Left cardiac atrium (tissue), 4 donors: ENCODE measurements around the gene TMEM145. TPM values are rescaled to one million over a fixed set of nuclear protein-coding genes. Genes with fewer than 3 reads are reported as not detected.

Experiments used
- ATAC-seq, 2 donors: fragments of 200-7000 bp; cut with Tn5 transposase; one replicate each; pipeline ENCODE4 v1.9.1; 2020; ENCODE audit warnings: mild to moderate bottlenecking in 2 of 2, moderate library complexity in 2 of 2
- DNase-seq: peaks from one replicate; pipeline ENCODE4 v3.0.0-alpha.2; 2020
- intact Hi-C, 2 donors: fragments of 100-400 bp; cut with DNase I; formaldehyde crosslinking; loops; one replicate each; pipeline versions ENCODE4 v1.14.1 to v1.15.1; 2022 to 2023
- total RNA-seq, 2 donors: library from RNA; stranded (reverse); fragmentation: NEBNext Ultra II Directional; extraction: Animal tissue kit (Norgen Biotek cat#: 25700); gene quantifications; one replicate each; pipeline ENCODE4 v1.2.1, GENCODE V29; 2021
- donor health status: DM: no; HTN: yes; CAD: no.
- donor health status: DM: no; HTN: yes; CAD: no; lungs with severe emphysema.
- donor health status: DM: yes; HTN: yes; CAD: no.
- donor health status: Dilated cardiomyopathy.

TMEM145 gene
- total RNA-seq, 2 donors from 2014 or later: 0.50 to 1.4 TPM

DNA sequence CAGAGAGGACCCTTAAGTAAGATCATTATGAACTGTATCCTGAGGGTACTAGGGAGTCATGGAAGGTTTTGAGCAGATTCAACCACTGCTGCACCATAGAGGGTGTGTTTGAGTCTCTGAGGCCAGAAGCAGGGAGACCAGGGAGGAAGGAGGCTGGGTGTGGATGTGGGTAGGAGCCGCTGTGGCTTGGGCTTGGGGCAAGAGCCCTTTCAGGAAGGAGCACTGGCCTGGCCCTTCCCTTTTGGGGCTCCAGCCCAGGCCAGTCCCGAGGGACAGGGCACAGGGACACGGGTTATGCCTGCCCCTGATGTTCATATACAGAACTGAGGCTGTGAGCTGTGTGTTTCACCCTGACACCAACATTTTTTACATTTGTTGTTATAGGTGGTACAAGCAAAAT is 36.8 kb upstream of the TMEM145 start:
- DNase-seq (no peak), ATAC-seq (no peak)
- intact Hi-C loops: no loop called here

DNA sequence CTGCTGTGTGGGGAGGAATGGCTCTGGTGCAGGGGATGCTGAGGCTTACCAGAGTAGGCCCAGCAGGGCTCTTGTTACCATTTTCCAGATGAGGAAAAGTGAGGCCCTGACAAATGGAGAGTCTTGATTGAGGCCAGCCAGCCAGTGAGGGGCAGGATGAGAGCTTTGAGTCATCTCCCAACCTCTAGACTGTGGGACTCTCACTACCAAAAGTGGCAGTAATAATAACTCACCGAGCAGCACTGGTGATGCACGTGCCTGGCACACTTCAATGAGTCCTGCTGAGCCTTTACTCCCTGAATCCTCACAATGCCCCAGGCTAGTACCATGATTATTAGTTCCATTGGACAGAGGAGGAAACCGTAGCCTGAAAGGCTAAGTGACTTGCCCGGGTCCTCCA is 36.3 kb upstream of the TMEM145 start:
- DNase-seq: no peak
- intact Hi-C loops: no loop called here

DNA sequence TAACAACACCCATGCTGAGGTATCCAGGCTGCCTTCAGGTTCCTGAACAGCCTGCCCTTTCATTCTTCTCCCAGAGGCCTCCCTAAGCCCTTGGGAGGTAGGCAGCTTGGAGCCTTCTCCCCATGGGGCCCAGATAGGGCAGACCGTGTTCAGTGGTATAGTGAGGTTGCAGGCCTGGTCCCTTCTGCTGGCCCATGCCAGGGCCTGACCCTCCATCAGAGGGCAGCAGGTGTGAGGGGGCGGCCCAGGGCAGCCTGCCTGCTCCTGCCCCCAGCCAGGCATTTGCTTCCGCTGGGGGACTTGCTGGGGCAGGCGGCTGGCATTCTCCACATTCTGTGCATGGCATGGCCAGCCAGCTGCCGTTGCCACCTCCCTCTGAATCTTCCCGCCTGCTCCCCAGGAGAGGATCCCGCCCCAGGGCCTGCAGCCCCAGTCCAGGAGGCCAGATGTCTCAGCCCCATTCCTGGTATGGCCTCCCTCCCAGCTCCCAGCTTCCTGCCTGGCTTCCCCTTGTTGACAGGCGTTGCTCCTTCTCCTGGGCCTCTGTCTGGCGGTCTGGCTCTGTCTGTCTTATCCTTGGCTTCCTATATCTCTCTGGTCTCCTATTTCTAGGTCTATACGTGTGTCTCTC is 35.2 kb upstream of the TMEM145 start:
- ATAC-seq: no peak
- intact Hi-C loops: loop anchor here in 1 of 2 donors (2.0 kb wide), 1 partner anchor 33 kb away; no protein-coding TSS in a partner anchor
- no peak for DNase-seq

More for the DNA sequence above, 36.3 kb upstream of the TMEM145 start:
- ATAC-seq: no peak

DNA sequence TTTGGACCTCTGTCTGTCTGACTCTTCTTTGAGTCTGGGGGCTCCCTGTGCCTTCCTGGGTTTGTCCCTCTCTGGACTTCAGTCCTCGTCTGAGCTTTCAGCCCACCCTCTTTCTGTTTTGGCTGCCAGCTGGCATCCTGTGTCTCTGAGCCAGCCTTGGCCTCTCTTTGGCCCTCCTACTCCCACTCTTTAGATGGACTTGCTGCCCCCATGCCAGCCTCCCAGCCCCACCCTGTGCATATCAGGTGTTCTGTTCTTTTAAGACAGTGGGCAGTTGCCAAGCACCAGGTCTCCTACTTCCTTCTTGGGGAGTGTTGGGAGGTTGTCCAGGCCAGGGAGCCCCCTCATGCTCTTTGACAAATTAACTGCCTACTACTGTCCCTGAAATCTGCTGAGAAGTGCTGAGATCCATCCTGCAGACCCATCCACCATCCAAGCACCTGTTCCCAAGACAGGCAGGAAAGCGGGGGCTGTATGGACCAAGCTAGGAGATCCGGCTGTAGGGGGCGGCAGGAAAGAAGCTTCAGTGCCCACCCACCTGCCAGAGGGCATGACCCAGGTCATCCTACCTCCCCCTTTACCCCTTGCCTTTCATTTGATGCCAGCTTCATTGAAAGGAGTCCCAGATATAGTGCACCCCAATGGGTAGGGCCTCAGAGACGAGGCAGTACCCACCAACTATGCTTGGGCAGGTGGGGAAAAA is 34.5 kb upstream of the TMEM145 start:
- ATAC-seq: no peak
- DNase-seq: no peak
- intact Hi-C loops: loop anchor here in 1 of 2 donors (2.0 kb wide), 1 partner anchor 34 kb away; no protein-coding TSS in a partner anchor

DNA sequence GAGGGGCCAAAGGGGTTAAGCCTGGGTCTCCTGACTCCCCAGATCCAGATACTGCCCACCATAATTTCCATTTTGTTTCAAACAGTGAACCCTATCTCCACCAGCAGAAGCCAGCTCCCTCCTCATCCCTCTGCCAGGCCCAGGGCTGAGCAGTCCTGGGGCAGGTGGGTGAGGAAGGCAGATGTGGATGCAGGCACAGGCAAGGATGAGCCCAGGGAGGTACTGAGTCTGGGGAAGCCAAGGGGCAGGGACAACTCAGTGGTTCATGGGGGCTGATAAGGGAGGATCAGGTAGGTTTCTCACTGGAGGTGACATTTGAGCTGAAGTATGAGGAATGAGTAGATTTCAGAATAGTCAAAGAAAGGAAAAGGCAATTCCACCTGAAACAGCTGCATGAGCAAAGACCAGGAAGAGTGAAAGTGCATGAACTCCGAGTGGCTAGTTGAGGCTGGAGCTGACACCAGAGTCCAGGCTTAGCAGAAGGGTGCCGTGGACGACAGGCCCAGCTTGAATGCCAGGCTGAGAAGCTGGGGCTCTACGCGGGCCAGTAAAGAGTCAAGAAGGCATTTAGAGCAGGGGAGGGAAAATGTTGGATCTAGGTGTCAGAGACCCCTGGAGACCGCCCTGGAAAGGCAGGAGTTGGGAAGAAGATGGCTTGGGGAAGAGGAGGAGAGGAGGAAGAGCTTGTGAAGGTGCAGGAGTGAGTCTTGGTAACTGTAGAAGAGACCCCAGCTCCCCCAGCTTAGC is 33.8 kb upstream of the TMEM145 start:
- intact Hi-C loops: loop anchor here in 1 of 2 donors (2.0 kb wide), 1 partner anchor 35 kb away; no protein-coding TSS in a partner anchor
- DNase-seq (no peak), ATAC-seq (no peak)

DNA sequence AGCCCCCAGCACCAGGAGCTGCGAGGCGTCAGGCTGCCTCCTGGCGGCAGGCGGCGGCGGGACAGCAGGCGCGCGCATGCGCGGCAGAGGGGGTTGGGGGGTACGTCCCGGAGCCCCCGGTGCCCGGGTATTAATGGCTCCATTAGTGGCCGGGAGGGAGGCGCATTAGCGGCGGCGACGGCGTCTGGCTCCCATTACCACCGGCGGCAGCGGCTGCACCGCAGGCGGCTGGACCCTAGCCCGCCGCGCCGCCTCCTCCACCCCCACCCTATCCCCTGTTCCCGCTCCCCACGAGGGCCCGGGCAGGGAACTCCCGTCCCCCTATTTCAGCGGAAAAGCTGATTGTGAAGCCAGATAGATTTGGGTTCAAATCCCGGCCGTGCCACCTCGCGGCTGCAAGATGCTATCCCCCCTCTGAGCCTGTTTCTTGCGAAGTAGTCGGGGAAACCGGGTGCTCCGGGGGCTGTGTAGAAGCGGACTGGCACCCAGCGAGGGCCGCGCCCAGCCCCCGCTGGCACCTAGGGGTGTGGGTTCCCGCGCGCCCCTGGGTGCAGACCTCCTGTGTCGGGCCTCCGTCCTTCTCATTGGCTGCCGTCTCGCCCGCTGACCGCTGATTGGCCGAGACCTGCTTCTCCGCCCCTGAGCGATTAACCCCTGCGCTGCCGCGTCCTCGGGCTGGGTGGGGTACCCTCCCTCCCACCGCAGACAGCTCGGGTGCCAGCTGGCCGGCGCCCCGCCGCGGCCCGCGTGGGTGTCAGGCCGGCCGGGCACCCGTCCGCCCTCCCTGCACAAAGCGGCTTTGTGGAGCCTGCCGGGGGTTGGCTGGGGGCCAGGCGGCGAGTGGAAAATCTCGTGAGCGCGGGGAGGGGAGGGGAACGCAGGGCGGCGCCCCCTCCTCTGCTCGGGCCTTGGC is 33.0 kb upstream of the TMEM145 start:
- intact Hi-C loops: loop anchor here in 1 of 2 donors (2.0 kb wide), 1 partner anchor 35 kb away; no protein-coding TSS in a partner anchor
- ATAC-seq (peak; percentile 69 to 78), DNase-seq (peak; percentile 96)

DNA sequence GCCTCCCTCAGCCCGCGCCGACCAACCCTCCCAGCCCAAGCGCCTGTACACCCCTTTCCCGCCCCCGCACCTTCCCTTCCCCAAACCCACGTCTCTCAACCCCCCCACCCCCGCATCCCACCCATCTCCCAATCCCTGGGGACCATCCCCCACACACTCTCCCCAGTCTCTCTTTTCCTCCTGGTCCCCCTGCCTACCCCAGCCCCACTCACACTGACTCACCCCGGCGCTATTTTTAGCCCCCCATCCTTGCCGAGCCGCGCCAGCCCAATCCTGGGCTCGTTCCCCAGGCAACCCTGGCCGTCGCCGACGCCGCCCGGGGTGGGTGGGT is 32.3 kb upstream of the TMEM145 start:
- no peak for DNase-seq
- peak; percentile 17 to 50 for ATAC-seq
- intact Hi-C loops: no loop called here

DNA sequence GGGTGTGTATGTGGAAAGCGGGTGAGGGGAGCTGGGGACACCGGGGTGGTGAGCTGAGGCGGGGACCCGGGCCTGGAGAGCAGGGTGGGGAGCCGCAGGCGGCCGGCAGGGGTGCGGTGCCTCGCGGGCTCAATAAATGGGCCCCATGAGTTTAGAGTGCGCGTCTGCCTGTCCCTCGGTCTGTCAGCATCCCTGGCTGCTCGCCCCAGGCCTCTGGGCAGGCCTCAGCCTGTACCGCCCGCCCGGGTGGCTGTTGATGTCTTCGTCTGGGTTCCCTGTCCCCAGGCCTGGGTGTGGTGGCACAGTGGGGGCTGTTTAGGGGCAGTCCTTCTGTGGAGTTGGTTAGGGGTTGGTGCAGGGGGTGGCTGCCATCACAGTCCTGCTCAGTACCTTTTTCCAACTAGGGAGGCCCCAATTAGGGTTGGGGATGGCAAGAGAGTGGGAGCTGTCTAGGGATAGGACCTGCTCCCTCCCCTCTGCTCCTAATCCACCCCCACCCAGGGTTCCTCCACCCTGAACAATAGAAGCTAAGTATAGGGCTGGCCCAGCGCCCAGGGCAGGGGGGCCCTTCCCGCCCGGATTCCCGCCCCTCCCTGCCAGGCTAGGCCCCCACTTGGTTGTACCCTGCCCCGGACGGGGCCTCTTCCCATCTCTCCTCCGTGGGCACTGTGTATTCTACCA is 31.8 kb upstream of the TMEM145 start:
- peak; percentile 74 for DNase-seq
- intact Hi-C loops: no loop called here
- peak in 1 of 2 donors; percentile 0 for ATAC-seq

DNA sequence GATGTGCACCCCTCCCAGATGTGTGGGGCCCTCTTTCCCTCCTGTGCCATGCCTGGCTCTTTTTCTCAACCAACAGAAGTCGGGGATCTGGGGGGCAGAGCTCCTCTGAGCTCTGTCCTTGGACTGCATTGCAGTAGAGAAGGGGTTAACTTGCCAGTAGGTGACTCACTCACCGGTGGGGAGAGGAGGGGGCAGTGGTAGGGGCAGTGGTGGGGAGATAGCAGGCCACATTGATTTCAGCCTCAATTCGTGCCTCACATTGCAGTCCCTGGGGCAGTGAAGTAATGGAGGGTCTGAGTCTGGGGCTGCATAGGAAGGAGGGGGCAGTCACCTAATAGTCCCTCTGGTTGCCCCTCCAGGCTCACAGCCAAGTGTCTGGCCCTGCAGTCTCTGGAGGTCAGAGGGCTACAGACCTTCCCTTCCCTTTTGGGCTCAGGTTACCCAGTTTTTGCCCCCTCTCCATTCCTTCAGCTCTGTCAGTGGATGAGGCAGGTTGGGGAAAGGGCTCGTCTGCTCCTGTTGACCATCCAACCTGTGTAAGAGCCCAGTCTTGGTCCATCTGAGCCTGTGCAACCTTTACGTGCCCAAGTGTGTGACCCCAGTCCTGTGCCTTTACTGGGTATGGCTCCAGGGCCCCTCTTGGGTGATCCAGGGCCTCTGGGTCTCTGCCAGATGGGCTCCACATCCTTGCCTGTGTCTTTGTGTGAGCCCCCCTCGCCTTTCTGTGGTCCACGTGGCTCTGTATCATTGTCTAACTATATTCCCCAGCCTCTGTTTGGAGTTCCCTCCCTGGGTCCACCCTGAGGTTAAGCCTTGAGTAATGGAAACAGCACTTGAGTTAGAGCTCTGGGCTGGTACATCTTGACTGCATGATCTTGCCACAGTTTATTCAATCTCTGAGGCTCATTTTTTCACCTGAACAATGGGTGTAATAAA is 31.0 kb upstream of the TMEM145 start:
- intact Hi-C loops: no loop called here
- DNase-seq: no peak
- ATAC-seq: no peak

DNA sequence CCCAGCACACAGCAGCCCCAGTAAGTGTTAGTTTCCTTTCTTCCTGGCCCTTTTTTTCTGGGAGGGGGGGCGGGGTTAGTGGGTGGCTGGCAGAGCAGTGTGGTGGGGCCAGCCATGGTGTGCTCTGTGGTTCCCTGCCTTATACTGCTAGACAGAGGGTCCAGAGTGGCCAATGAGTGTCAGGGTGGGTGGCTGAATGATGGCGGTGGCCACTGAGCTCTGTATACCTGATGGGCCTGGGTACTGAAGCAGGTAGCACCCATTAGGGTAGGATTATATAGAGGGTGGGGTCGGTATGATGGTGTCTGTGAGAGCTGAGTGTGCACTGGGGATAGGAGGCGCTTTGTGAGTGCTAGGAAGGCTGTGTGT is 30.3 kb upstream of the TMEM145 start:
- intact Hi-C loops: no loop called here
- ATAC-seq: no peak
- no peak for DNase-seq

DNA sequence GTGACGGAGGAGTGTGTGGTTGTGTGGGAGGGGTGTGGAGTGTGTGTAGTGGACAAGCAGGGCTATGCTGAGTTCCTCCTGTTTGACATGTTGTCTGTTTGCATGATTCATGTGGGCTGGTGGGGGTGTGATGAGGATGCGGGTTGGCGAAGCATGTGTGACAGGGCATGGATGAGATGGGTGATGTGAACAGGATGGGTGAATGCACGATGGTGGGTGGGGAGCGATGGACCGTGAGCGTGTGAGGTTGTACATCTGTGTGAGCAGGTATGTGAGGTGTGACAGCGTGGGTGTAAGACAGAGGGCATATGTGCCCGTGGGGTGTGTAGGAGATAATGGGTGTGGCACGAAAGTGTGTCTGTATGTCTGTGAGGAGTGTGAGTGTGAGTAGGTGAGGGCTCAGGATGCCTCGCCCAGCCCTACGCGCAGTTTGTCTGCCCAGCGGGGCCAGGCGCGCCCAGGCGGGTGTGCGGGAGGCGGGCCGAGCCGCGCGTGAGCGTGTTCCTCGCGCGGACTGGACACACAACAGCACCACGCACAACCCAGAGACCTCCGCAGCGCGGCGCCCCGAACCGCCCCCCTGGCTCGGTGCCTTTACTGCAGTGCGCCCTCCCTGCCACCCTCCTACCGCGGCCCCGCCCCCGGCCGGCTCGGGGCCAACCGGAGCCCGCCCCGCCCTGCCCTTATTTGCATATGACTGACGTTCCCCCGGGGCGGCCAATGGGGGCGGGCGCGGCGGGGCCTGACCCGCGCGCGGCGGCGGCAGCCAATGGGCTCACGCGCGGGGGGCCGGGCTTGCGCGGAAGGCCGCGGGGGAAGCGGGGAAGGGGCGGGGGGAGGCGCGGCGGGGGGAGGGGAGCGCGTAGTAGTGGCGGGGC is 29.7 kb upstream of the TMEM145 start:
- peak; percentile 95 for DNase-seq
- ATAC-seq: peak; percentile 63 to 75
- intact Hi-C loops: no loop called here

DNA sequence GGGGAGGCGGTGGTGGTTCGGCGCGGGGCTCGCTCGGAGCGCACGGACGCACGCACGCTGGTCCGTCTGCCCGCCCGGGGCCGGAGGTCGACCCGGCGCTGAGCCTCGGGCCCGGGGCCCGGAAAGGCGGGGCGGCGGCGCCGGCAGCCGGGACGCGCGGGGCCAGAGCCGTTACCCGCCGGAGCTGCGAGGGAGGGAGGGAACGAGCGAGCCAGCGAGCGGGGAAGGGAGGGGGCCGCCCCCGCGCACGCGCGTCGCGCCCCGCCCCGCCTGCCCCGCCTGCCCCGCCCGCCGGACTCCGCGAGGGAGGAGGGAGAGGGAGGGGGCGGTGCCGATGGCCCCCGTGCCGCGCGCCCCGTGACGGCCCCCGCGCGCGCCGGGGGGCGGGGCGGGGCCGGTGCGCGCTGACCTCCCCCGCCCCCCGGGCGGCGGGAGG is 29.0 kb upstream of the TMEM145 start:
- DNase-seq (peak; percentile 86), ATAC-seq (peak; percentile 7 to 51)
- intact Hi-C loops: no loop called here

DNA sequence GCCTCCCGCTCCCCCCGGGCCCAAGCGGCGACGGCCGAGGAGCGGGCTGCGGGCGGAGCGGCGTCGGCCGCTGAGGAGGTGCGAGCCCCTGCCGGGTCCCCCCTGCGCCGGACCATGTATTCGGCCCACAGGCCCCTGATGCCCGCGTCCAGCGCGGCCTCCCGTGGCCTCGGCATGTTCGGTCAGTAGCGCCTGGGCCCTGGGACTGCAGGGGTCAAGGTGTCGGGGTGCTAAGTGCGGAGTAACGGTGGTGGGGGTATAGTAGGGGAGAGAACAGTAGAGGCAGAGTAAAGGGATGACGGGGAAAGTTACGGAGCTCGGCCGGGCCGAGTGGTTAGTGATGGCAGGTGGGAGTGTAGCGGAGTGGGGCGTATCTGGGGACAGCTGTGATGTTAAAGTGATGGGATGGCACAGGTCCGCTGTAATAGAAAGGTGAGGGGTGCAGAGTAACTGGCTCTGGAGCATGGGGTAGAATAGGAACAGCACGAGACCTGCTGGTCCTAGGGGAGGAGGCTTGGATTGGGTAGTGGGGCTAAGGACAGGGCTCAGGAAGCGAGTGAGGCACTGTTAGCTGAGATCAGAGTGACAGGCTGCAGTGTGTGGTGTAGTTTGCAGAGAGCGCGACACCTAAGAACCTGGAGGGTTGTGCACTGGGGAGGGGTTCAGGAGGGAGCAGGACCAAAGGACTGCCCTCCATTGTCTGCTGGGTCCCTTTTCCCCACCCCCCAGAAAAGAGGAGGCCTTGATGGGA is 28.3 kb upstream of the TMEM145 start:
- intact Hi-C loops: no loop called here

DNA sequence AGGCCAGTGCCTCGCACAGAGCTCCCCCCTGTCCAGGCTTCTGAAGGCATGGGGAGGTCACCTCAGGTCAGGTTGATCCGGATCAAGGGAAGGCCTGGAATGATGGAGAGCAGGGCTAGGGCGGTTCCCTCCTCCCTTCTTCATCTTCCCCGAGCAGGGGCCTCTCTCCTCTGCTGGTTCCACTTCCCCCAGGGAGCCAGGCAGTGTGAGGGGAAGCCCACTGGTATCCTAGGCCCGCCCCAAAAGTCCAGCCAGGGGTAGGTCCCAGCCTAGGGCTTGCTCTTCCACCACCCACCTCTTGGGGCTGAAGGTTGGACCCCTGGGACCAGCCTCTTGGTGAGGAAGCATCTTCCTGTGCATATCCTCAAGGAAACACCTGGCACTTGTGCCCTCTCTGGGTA is 27.6 kb upstream of the TMEM145 start:
- DNase-seq: no peak
- ATAC-seq: no peak
- intact Hi-C loops: no loop called here

More for the DNA sequence above, 28.3 kb upstream of the TMEM145 start:
- DNase-seq (no peak), ATAC-seq (no peak)

DNA sequence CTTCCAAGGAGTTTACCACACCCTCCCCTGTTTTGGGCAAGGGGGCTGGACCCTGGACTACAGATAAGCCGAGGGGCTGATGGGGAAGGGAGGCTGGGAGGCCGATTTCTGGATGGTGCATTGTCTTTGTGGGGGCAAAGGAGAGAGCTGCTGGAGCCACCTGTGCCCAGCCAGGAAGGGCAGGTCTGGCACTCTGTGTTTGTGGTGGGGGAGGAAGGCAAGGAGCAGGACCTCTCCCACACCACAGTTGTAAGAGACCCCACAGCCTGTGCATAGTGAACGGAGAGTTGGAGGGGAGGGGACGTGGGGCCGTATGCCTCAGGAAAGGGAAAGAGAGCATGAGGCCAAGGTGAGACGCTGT is 27.1 kb upstream of the TMEM145 start:
- ATAC-seq (no peak), DNase-seq (no peak)
- intact Hi-C loops: no loop called here
